Activated T-helper 9 cell treated with anti-CD3 and anti-CD28 coated beads, Interleukin-2, amount 50 U/mL, for 16 hours (primary cell): ENCODE data around the gene MMEL1.
"Not testable (repeated sequence)": the region's sequence is repeated elsewhere in the genome, so short reads cannot be mapped to it uniquely, and the experiment has no call there.

ENCODE experiments used
- DNase-seq: peaks from one replicate; pipeline ENCODE4 v3.0.0-alpha.2; 2020; ENCODE audit warnings: low read depth

Gene MMEL1

GRCh38 chr1:2570332-2570731, 62.5 kb downstream of the MMEL1 start:
- no peak for DNase-seq

GRCh38 chr1:2569703-2570102, 63.1 kb downstream of the MMEL1 start:
- DNase-seq, result not testable (repeated sequence)

- DNase-seq, result no peak
These were observed 63.8 kb downstream of the MMEL1 start for GRCh38 chr1:2569060-2569459.

- not testable (repeated sequence) for DNase-seq
These were observed 64.5 kb downstream of the MMEL1 start for GRCh38 chr1:2568187-2568816.

GRCh38 chr1:2567083-2567679, 65.6 kb downstream of the MMEL1 start:
- DNase-seq, result no peak

- DNase-seq, result no peak
These were observed 66.4 kb downstream of the MMEL1 start for GRCh38 chr1:2566101-2567045.

- no peak for DNase-seq
These were observed 67.9 kb downstream of the MMEL1 start for GRCh38 chr1:2564815-2565374.

GRCh38 chr1:2564006-2564814, 68.6 kb downstream of the MMEL1 start:
- no peak for DNase-seq

- no peak for DNase-seq
These were observed 69.6 kb downstream of the MMEL1 start for GRCh38 chr1:2563205-2563604.

- no peak for DNase-seq
These were observed 70.6 kb downstream of the MMEL1 start for GRCh38 chr1:2561898-2562895.

GRCh38 chr1:2561446-2561845, 71.4 kb downstream of the MMEL1 start:
- no peak for DNase-seq

GRCh38 chr1:2560299-2561073, 72.3 kb downstream of the MMEL1 start:
- DNase-seq, result no peak

GRCh38 chr1:2559509-2560298, 73.1 kb downstream of the MMEL1 start:
- DNase-seq, result no peak

GRCh38 chr1:2558861-2559260, 74.0 kb downstream of the MMEL1 start:
- DNase-seq, result no peak

- DNase-seq, result no peak
These were observed 74.4 kb downstream of the MMEL1 start for GRCh38 chr1:2558420-2558819.

GRCh38 chr1:2557482-2558400, 75.1 kb downstream of the MMEL1 start:
- DNase-seq, result no peak

- DNase-seq, result no peak
These were observed 75.9 kb downstream of the MMEL1 start for GRCh38 chr1:2556678-2557481.
